H1 (cell line): ENCODE results near the gene SEMA4D. TPM values are rescaled to one million over a fixed set of nuclear protein-coding genes. Genes with fewer than 3 reads are reported as not detected.

Experiments
- CTCF ChIA-PET: fragments of 300-600 bp; sonication (Branson Sonifier 250); formaldehyde crosslinking; loops from one replicate; lab custom pipeline; 2021; ENCODE audit not compliant: partially characterized antibody; lab: Charles Lee
- POLR2A ChIA-PET: fragments of 300-600 bp; sonication (Branson Sonifier 250); formaldehyde crosslinking; loops from one replicate; lab custom pipeline; 2021; ENCODE audit warnings: inconsistent platforms; ENCODE audit not compliant: partially characterized antibody; lab: Charles Lee
- DNase-seq, 2 experiments: peaks; one replicate each; pipeline versions ENCODE4 v3.0.0 to v3.0.0-alpha.2; 2010 to 2022; ENCODE audit warnings: low spot score in 2 of 2, low read depth in 1 of 2, mixed read lengths in 1 of 2
- FAIRE-seq: peaks from 2 replicates; lab custom pipeline; 2011; peaks lifted over from hg19 to GRCh38; lab: Jason Lieb, UNC
- H2AFZ ChIP-seq: 2 replicates; pipeline ENCODE4 v1.8.1; 2012; ENCODE audit warnings: low read length, inconsistent platforms
- H2AK5ac ChIP-seq: 2 replicates; pipeline ENCODE4 v1.6.1; 2013; ENCODE audit warnings: low read depth, low read length
- H2BK120ac ChIP-seq: replicated peaks from 2 replicates; pipeline ENCODE3; 2013; ENCODE audit warnings: low read depth, low read length, inconsistent platforms
- H2BK12ac ChIP-seq: 2 replicates; pipeline ENCODE4 v1.6.1; 2013; ENCODE audit warnings: low read depth, low read length
- H2BK15ac ChIP-seq: 2 replicates; pipeline ENCODE4 v1.6.1; 2013; ENCODE audit warnings: low read length
- H2BK20ac ChIP-seq: 2 replicates; pipeline ENCODE4 v1.6.1; 2013; ENCODE audit warnings: low read length
- H2BK5ac ChIP-seq: 2 replicates; pipeline ENCODE4 v1.6.1; 2013; ENCODE audit warnings: low read depth, low read length
- H3K14ac ChIP-seq: 2 replicates; pipeline ENCODE4 v1.6.1; 2013; ENCODE audit warnings: inconsistent platforms; ENCODE audit not compliant: insufficient read length
- H3K18ac ChIP-seq: 2 replicates; pipeline ENCODE4 v1.6.1; 2013; ENCODE audit warnings: low read length; ENCODE audit errors: extremely low read depth
- H3K23ac ChIP-seq: 2 replicates; pipeline ENCODE4 v1.6.1; 2013; ENCODE audit warnings: inconsistent platforms; ENCODE audit not compliant: insufficient read length
- H3K23me2 ChIP-seq: 2 replicates; pipeline ENCODE4 v1.6.1; 2013; ENCODE audit warnings: low read depth, low read length
- H3K27ac ChIP-seq: 2 replicates; pipeline ENCODE4 v1.6.1; 2011; ENCODE audit warnings: low read depth, low read length, inconsistent platforms
- H3K27me3 ChIP-seq, 4 experiments: replicated peaks in 1 of 4; 1 replicate in 1 of 4; 2 replicates in 3 of 4; pipeline versions ENCODE4 v1.6.1 to v1.8.1; 2011 to 2013; ENCODE audit warnings: low read length in 3 of 4, mild to moderate bottlenecking in 3 of 4, inconsistent platforms in 2 of 4, mixed read lengths in 2 of 4, moderate library complexity in 1 of 4; ENCODE audit not compliant: control insufficient read depth in 3 of 4, insufficient read depth in 3 of 4; ENCODE audit errors: extremely low read depth in 1 of 4
- H3K36me3 ChIP-seq, 4 experiments: 2 replicates each; pipeline versions ENCODE4 v1.6.1 to v1.8.1; 2011 to 2013; ENCODE audit warnings: mild to moderate bottlenecking in 4 of 4, low read length in 3 of 4, moderate library complexity in 2 of 4, control low read depth in 1 of 4, inconsistent platforms in 1 of 4; ENCODE audit not compliant: insufficient read depth in 4 of 4, control insufficient read depth in 2 of 4
- H3K4ac ChIP-seq: replicated peaks from 2 replicates; pipeline ENCODE3; 2013; ENCODE audit warnings: low read length, low read depth, mixed read lengths, inconsistent platforms; ENCODE audit not compliant: insufficient read length
- H3K4me1 ChIP-seq, 4 experiments: replicated peaks in 1 of 4; 1 replicate in 1 of 4; 2 replicates in 3 of 4; pipeline versions ENCODE4 v1.6.1 to v1.8.1; 2011 to 2013; ENCODE audit warnings: low read length in 3 of 4, inconsistent platforms in 2 of 4, mixed read lengths in 1 of 4; ENCODE audit not compliant: insufficient read depth in 4 of 4, control insufficient read depth in 3 of 4
- H3K4me2 ChIP-seq, 2 experiments: 2 replicates each; pipeline versions ENCODE4 v1.6.1 to v1.8.1; 2011 to 2013; ENCODE audit warnings: low read depth in 2 of 2, low read length in 2 of 2, control low read depth in 1 of 2, inconsistent platforms in 1 of 2, mild to moderate bottlenecking in 1 of 2; ENCODE audit not compliant: insufficient read depth in 1 of 2
- H3K4me3 ChIP-seq, 4 experiments: fragments of 200-600, 300-600 bp in 1 of 4; sonication (generic), shearing (Covaris generic), sonication (Bioruptor Twin) in 1 of 4; 2 replicates each; pipeline versions ENCODE4 v1.5.1 to v1.8.1; 2011 to 2016; ENCODE audit warnings: low read length in 4 of 4, low read depth in 3 of 4, control low read depth in 2 of 4, inconsistent platforms in 2 of 4, mild to moderate bottlenecking in 2 of 4, mixed read lengths in 1 of 4, moderate library complexity in 1 of 4; ENCODE audit not compliant: insufficient read depth in 2 of 4; ENCODE audit errors: extremely low read depth in 1 of 4
- H3K56ac ChIP-seq: replicated peaks from 2 replicates; pipeline ENCODE3; 2013; ENCODE audit warnings: low read depth, mild to moderate bottlenecking, mixed read lengths, low read length, inconsistent platforms; ENCODE audit not compliant: insufficient read length
- H3K79me1 ChIP-seq: 2 replicates; pipeline ENCODE4 v1.6.1; 2013; ENCODE audit warnings: low read depth, low read length, control low read depth
- H3K79me2 ChIP-seq, 2 experiments: 2 replicates each; pipeline versions ENCODE4 v1.6.1 to v1.8.1; 2012 to 2013; ENCODE audit warnings: low read length in 2 of 2, mild to moderate bottlenecking in 2 of 2, inconsistent platforms in 1 of 2; ENCODE audit not compliant: insufficient read depth in 2 of 2, control insufficient read depth in 1 of 2
- H3K9ac ChIP-seq, 4 experiments: replicated peaks in 1 of 4; 1 replicate in 1 of 4; 2 replicates in 3 of 4; pipeline versions ENCODE4 v1.6.1 to v1.8.1; 2011 to 2013; ENCODE audit warnings: low read depth in 3 of 4, low read length in 3 of 4, control low read depth in 2 of 4, mild to moderate bottlenecking in 2 of 4, moderate library complexity in 2 of 4, inconsistent platforms in 1 of 4; ENCODE audit errors: extremely low read depth in 1 of 4
- H3K9me3 ChIP-seq, 2 experiments: 2 replicates each; pipeline versions ENCODE4 v1.6.1 to v1.8.1; 2012 to 2013; ENCODE audit warnings: mild to moderate bottlenecking in 2 of 2, moderate library complexity in 2 of 2, control low read depth in 1 of 2, inconsistent platforms in 1 of 2, low read depth in 1 of 2, low read length in 1 of 2, mixed read lengths in 1 of 2; ENCODE audit not compliant: insufficient read depth in 2 of 2
- H4K20me1 ChIP-seq, 2 experiments: replicated peaks in 1 of 2; 2 replicates each; pipeline versions ENCODE3 to v1.8.1; 2011 to 2013; ENCODE audit warnings: inconsistent platforms in 2 of 2, low read length in 2 of 2, mild to moderate bottlenecking in 1 of 2; ENCODE audit not compliant: insufficient read depth in 2 of 2, control insufficient read depth in 1 of 2
- H4K5ac ChIP-seq: 2 replicates; pipeline ENCODE4 v1.6.1; 2013; ENCODE audit warnings: low read length, low read depth, mixed read lengths, inconsistent platforms; ENCODE audit not compliant: insufficient read length
- H4K8ac ChIP-seq: 2 replicates; pipeline ENCODE4 v1.8.0; 2013; ENCODE audit warnings: mild to moderate bottlenecking, moderate library complexity, low read length, inconsistent platforms; ENCODE audit not compliant: insufficient read depth; ENCODE audit errors: extremely low read depth
- H4K91ac ChIP-seq: replicated peaks from 2 replicates; pipeline ENCODE3; 2013; ENCODE audit warnings: low read length, mixed read lengths, inconsistent platforms; ENCODE audit not compliant: insufficient read length
- EGR1 ChIP-seq: IDR thresholded peaks from 2 replicates; pipeline ENCODE4 v1.6.1; 2011; ENCODE audit warnings: low read depth, low read length, borderline replicate concordance
- WGBS, 2 experiments: shearing (Covaris generic) in 1 of 2; methylation state at CpG; one replicate each; pipeline versions ENCODE4 v1.1.6 to v1.1.7; 2013 to 2015; ENCODE audit warnings: low lambda C conversion rate in 2 of 2, mixed read lengths in 2 of 2, inconsistent platforms in 1 of 2, low coverage in 1 of 2, missing lambda C conversion rate in 1 of 2; ENCODE audit not compliant: insufficient replicate concordance in 2 of 2, insufficient coverage in 1 of 2, insufficient read length in 1 of 2; ENCODE audit errors: extremely low coverage in 1 of 2, missing lambda C conversion rate in 1 of 2; 5-methylcytosine and 5-hydroxymethylcytosine counted together
- polyA plus RNA-seq, 7 experiments: library from polyadenylated mRNA; depleted of rRNA in 3 of 7; stranded (reverse) in 5 of 7; unstranded in 2 of 7; fragments of >200 nt in 5 of 7; fragments of 200-250 nt in 2 of 7; gene quantifications; 1 replicate in 5 of 7; 2 replicates in 1 of 7; 4 replicates in 1 of 7; pipeline versions ENCODE4 v1.2.1 to v1.2.3, GENCODE V29; 2011 to 2013; ENCODE audit warnings: missing spikeins in 2 of 7, mixed read lengths in 2 of 7
- total RNA-seq: library from RNA; stranded (reverse); fragmentation: NEBNext Ultra II Directional; extraction: Animal tissue kit (Norgen Biotek cat#: 25700); gene quantifications from 2 replicates; pipeline ENCODE4 v1.2.1, GENCODE V29; 2021

SEMA4D gene
- total and polyA plus RNA-seq, 2 of the 8 experiments (the other 6 are each of a cell fraction or from before 2014, with no cell fraction given), result 21.0 to 70.4 TPM

DNA sequence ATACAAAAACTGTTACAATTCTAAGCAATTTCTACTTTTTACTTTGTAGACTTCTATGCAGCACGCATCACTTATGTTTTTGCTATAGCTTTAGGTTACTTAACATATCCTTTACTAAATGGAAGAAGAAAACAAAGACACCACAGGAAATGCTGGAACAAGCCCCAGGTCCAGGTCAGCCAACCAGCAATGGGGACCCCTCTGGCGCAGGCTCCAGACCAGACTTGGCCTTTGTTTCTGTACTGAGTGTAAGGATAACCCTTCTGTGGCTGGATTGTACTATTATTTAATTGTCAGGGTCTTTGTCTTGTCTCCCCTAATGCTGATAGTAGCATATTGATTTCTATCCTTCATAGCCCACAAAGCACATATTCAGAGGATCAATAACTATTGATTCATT, 4.2 kb downstream of the SEMA4D start:
- Histone ChIP-seq H3K79me1 (peaks cover 24% of the 10 kb centered on the region), H4K8ac (no peak overlapping the region), H3K27ac (no peak overlapping the region), H2BK120ac (no peak overlapping the region), H3K4ac (no peak overlapping the region), H4K91ac (no peak overlapping the region), H3K4me1 (peaks cover 16 to 56% (median 28%) of the 10 kb centered on the region in 4 experiments), H3K56ac (no peak overlapping the region), H3K9ac (no peak overlapping the region), H3K14ac (no peak overlapping the region), H3K18ac (no peak overlapping the region), H3K9me3 (no peaks in the 10 kb centered on the region), H2BK12ac (no peak overlapping the region), H2BK20ac (no peak overlapping the region), H4K5ac (no peak overlapping the region), H3K4me3 (no peak overlapping the region), H3K23ac (no peak overlapping the region), H3K79me2 (peaks cover 21 to 84% of the 10 kb centered on the region in 2 experiments), H2AK5ac (no peak overlapping the region), H3K23me2 (peaks cover 4% of the 10 kb centered on the region; the same call in 1 of the 2 replicates), H4K20me1 (peaks cover 10 to 26% of the 10 kb centered on the region in 2 experiments), H3K36me3 (no peaks in the 10 kb centered on the region), H2BK5ac (no peak overlapping the region), H3K4me2 (peak overlapping the region; percentile 6 to 9; a peak in 2 of 4 replicates), H2AFZ (no peak overlapping the region), H3K27me3 (no peaks in the 10 kb centered on the region), H2BK15ac (no peak overlapping the region)
- FAIRE-seq (no peak), DNase-seq (no peak)
- no peak for TF ChIP-seq EGR1
- 38% methylated on average over 2 of the region's 2 CpGs; no CpG with 5 or more reads in 1 of the 2 experiments for WGBS, 2 experiments
- CTCF ChIA-PET, result interaction anchor here (0.9 kb wide), 1 partner anchor 55 kb away, joined by 3 read pairs; no protein-coding TSS in a partner anchor
- POLR2A ChIA-PET, result interaction anchor here (0.6 kb wide), 1 partner anchor 14 kb away, joined by 3 read pairs; no protein-coding TSS in a partner anchor
